GM12878 (cell line): ENCODE measurements around the gene KCNQ1. TPM values are rescaled to one million over a fixed set of nuclear protein-coding genes. Genes with fewer than 3 reads are reported as not detected.

ENCODE experiments used
- ATAC-seq: fragments of 200-7000 bp; cut with Tn5 transposase; 3 replicates; pipeline ENCODE4 v1.9.1; 2020; ENCODE audit warnings: mild to moderate bottlenecking, moderate library complexity
- BruUV-seq: library from RNA; stranded (reverse); fragments of 400-500 nt; replicated peaks from 2 replicates; lab custom pipeline; 2021; lab: Mats Ljungman, UMichigan
- CTCF ChIA-PET: fragments of 300-600 bp; sonication (Branson Sonifier 250); formaldehyde crosslinking; extraction: SDS; loops from one replicate; lab custom pipeline; 2021; ENCODE audit warnings: inconsistent platforms; lab: Yijun Ruan, JAX
- POLR2A ChIA-PET: fragments of 350-600 bp; formaldehyde crosslinking; extraction: SDS; loops from one replicate; lab custom pipeline; 2021; ENCODE audit warnings: inconsistent platforms; lab: Charles Lee
- RAD21 ChIA-PET: fragments of 300-600 bp; sonication (Branson Sonifier 250); formaldehyde crosslinking; loops from one replicate; lab custom pipeline; 2023; ENCODE audit warnings: antibody characterized with exemption; ENCODE audit not compliant: unreplicated experiment; lab: Charles Lee
- SMC1A ChIA-PET: fragments of 300-600 bp; sonication (Branson Sonifier 250); formaldehyde crosslinking; loops from one replicate; lab custom pipeline; 2023; ENCODE audit not compliant: unreplicated experiment, uncharacterized antibody; lab: Charles Lee
- DNase-seq: peaks from one replicate; pipeline ENCODE4 v3.0.0-alpha.2; 2011; ENCODE audit warnings: low read depth, low spot score
- FAIRE-seq: peaks from 3 replicates; lab custom pipeline; 2011; peaks lifted over from hg19 to GRCh38; lab: Jason Lieb, UNC
- H2AFZ ChIP-seq: 2 replicates; pipeline ENCODE4 v1.6.0; 2011; ENCODE audit warnings: low read depth, low read length, control low read depth; ENCODE audit not compliant: control insufficient read depth
- H3K27ac ChIP-seq: 2 replicates; pipeline ENCODE4 v1.5.1; 2011; ENCODE audit warnings: control low read depth; ENCODE audit not compliant: control insufficient read depth, insufficient read depth
- H3K27me3 ChIP-seq, 2 experiments: replicated peaks in 1 of 2; 2 replicates each; pipeline versions ENCODE4 v1.6.0 to v1.6.1; 2011; ENCODE audit warnings: low read length in 1 of 2; ENCODE audit not compliant: control insufficient read depth in 2 of 2, insufficient read depth in 2 of 2
- H3K36me3 ChIP-seq, 2 experiments: 2 replicates each; pipeline ENCODE4 v1.5.1; 2011; ENCODE audit warnings: low read length in 1 of 2; ENCODE audit not compliant: control insufficient read depth in 2 of 2, insufficient read depth in 2 of 2
- H3K4me1 ChIP-seq: 2 replicates; pipeline ENCODE4 v1.6.1; 2011; ENCODE audit warnings: mild to moderate bottlenecking, low read length, moderate library complexity, mixed read lengths; ENCODE audit not compliant: control insufficient read depth, insufficient read depth
- H3K4me2 ChIP-seq: 2 replicates; pipeline ENCODE4 v1.6.0; 2011; ENCODE audit warnings: control low read depth; ENCODE audit not compliant: control insufficient read depth, insufficient read depth
- H3K4me3 ChIP-seq: fragments of 200-600 bp; sonication (generic); 2 replicates; pipeline ENCODE4 v1.5.1; 2016
- H3K79me2 ChIP-seq: 2 replicates; pipeline ENCODE4 v1.6.0; 2011; ENCODE audit warnings: low read length; ENCODE audit not compliant: control insufficient read depth, insufficient read depth
- H3K9ac ChIP-seq: 2 replicates; pipeline ENCODE4 v1.8.0; 2011; ENCODE audit warnings: low read length, control low read depth, mixed read lengths; ENCODE audit not compliant: control insufficient read depth, insufficient read depth
- H3K9me3 ChIP-seq: replicated peaks from 3 replicates; pipeline ENCODE4 v1.5.1; 2011; ENCODE audit warnings: mild to moderate bottlenecking, low read length; ENCODE audit not compliant: control insufficient read depth, insufficient read depth
- H4K20me1 ChIP-seq: 2 replicates; pipeline ENCODE4 v1.6.0; 2011; ENCODE audit not compliant: control insufficient read depth, insufficient read depth
- ASH2L ChIP-seq: fragments of 300-600, 200-600 bp; sonication (generic); IDR thresholded peaks from 2 replicates; pipeline ENCODE4 v1.6.1; 2017; ENCODE audit warnings: low read depth, mild to moderate bottlenecking, borderline replicate concordance
- ATF2 ChIP-seq: IDR thresholded peaks from 2 replicates; pipeline ENCODE4 v1.6.1; 2012; ENCODE audit warnings: low read length, inconsistent platforms
- CREM ChIP-seq: IDR thresholded peaks from 2 replicates; pipeline ENCODE4 v1.6.1; 2014; ENCODE audit warnings: antibody characterized with exemption, low read depth
- E4F1 ChIP-seq: fragments of 450-650 bp; IDR thresholded peaks from 2 replicates; pipeline ENCODE4 v1.6.1; 2018; ENCODE audit warnings: borderline replicate concordance, mild to moderate bottlenecking; ENCODE audit not compliant: partially characterized antibody
- FOXK2 ChIP-seq: fragments of 450-650 bp; IDR thresholded peaks from 2 replicates; pipeline ENCODE4 v1.6.1; 2017; ENCODE audit warnings: mild to moderate bottlenecking, moderate library complexity
- KDM1A ChIP-seq: fragments of 200-600 bp; sonication (generic); IDR thresholded peaks from 2 replicates; pipeline ENCODE4 v1.6.1; 2016; ENCODE audit warnings: borderline replicate concordance
- KLF5 ChIP-seq: fragments of 450-650 bp; IDR thresholded peaks from 2 replicates; pipeline ENCODE4 v1.6.1; 2014; ENCODE audit warnings: mild to moderate bottlenecking; ENCODE audit not compliant: partially characterized antibody
- NBN ChIP-seq: fragments of 450-650 bp; IDR thresholded peaks from 2 replicates; pipeline ENCODE4 v1.6.1; 2016
- NFYA ChIP-seq: IDR thresholded peaks from 2 replicates; pipeline ENCODE4 v1.6.1; 2011; ENCODE audit warnings: low read depth, mild to moderate bottlenecking, low read length, improper control_type of control experiment, borderline replicate concordance
- PBX3 ChIP-seq: IDR thresholded peaks from 2 replicates; pipeline ENCODE4 v1.6.1; 2011; ENCODE audit warnings: mild to moderate bottlenecking, low read depth, low read length, moderate library complexity; ENCODE audit not compliant: insufficient replicate concordance
- POLR2AphosphoS2 ChIP-seq: IDR thresholded peaks from 2 replicates; pipeline ENCODE4 v1.6.1; 2011; ENCODE audit warnings: low read depth, mild to moderate bottlenecking, low read length, improper control_type of control experiment, moderate library complexity
- RAD21 ChIP-seq: IDR thresholded peaks from 2 replicates; pipeline ENCODE4 v1.6.1; 2011; ENCODE audit warnings: mild to moderate bottlenecking, low read depth, low read length, moderate library complexity; ENCODE audit not compliant: insufficient read depth
- RAD51 ChIP-seq: fragments of 450-650 bp; IDR thresholded peaks from 2 replicates; pipeline ENCODE4 v1.6.1; 2016; ENCODE audit warnings: moderate library complexity, mild to moderate bottlenecking, inconsistent platforms
- RB1 ChIP-seq: fragments of 450-650 bp; formaldehyde crosslinking; IDR thresholded peaks from 2 replicates; pipeline ENCODE4 v1.6.1; 2017; ENCODE audit warnings: mild to moderate bottlenecking, borderline replicate concordance
- TARDBP ChIP-seq: IDR thresholded peaks from 2 replicates; pipeline ENCODE4 v1.6.1; 2016; ENCODE audit warnings: borderline replicate concordance
- WRNIP1 ChIP-seq: IDR thresholded peaks from 2 replicates; pipeline ENCODE4 v1.6.1; 2011; ENCODE audit warnings: low read depth, low read length, improper control_type of control experiment, borderline replicate concordance
- ZNF384 ChIP-seq: IDR thresholded peaks from 2 replicates; pipeline ENCODE4 v1.6.1; 2012; ENCODE audit warnings: low read depth, mild to moderate bottlenecking, low read length, improper control_type of control experiment, borderline replicate concordance
- WGBS: methylation state at CpG from one replicate; pipeline ENCODE4 v1.1.6; 2016; ENCODE audit warnings: low lambda C conversion rate; ENCODE audit not compliant: insufficient replicate concordance, insufficient coverage; ENCODE audit errors: missing lambda C conversion rate; 5-methylcytosine and 5-hydroxymethylcytosine counted together
- in situ Hi-C: fragments of 300-500 bp; cut with MboI; formaldehyde crosslinking; loops from 9 replicates; pipeline ENCODE4 v1.14.3; 2018; ENCODE audit warnings: mixed read lengths
- intact Hi-C: fragments of 100-400 bp; cut with micrococcal nuclease; formaldehyde crosslinking; loops from one replicate; pipeline ENCODE4 v1.14.2; 2022; ENCODE audit not compliant: unreplicated experiment
- polyA plus RNA-seq, 11 experiments: library from polyadenylated mRNA; depleted of rRNA in 4 of 11; unstranded in 6 of 11; stranded (reverse) in 5 of 11; fragments of >200 nt; fragmentation: Nextera tagmentation in 4 of 11; fragmentation: Illumina TruSeq in 1 of 11; extraction: Ambion mirVana in 4 of 11; extraction: Trizol in 1 of 11; gene quantifications; 1 replicate in 1 of 11; 2 replicates in 10 of 11; pipeline versions ENCODE4 v1.2.1 to v1.2.3, GENCODE V29; 2011 to 2016; ENCODE audit warnings: inconsistent platforms in 2 of 11, missing spikeins in 2 of 11, low read depth in 1 of 11
- total RNA-seq, 4 experiments: library from RNA; depleted of rRNA in 3 of 4; stranded (reverse); fragments of >200 nt in 3 of 4; fragmentation: Illumina TruSeq in 1 of 4; extraction: Trizol in 1 of 4; gene quantifications; 2 replicates each; pipeline versions ENCODE4 v1.2.1 to v1.2.3, GENCODE V29; 2013 to 2021

Gene KCNQ1
- total and polyA plus RNA-seq, 10 of the 15 experiments (the other 5 are each of a cell fraction or from before 2014, with no cell fraction given), result 0.03 to 0.15 (median 0.12) TPM; not detected in 7

GRCh38 chr11:2575591-2576051 is 130.8 kb downstream of the KCNQ1 start:
- H3K4me1 ChIP-seq, result no peaks in the 10 kb centered on the region
- ChIA-PET RAD21 (no interaction called here), CTCF (no interaction called here), SMC1A (no interaction called here), POLR2A (no interaction called here)
- in situ Hi-C loops (no loop called here), intact Hi-C loops (no loop called here)
- FAIRE-seq (no peak), ATAC-seq (no peak), DNase-seq (no peak)
- H4K20me1 ChIP-seq, result no peaks in the 10 kb centered on the region
- H3K27ac ChIP-seq, result no peak overlapping the region
- H3K4me3 ChIP-seq, result no peak overlapping the region
- WGBS, result 77% methylated on average over 17 of the region's 17 CpGs
- no peaks in the 10 kb centered on the region for H3K79me2 ChIP-seq
- no peaks in the 10 kb centered on the region for H3K27me3 ChIP-seq
- H3K4me2 ChIP-seq, result no peak overlapping the region
- H3K9ac ChIP-seq, result no peak overlapping the region
- no peak for TF ChIP-seq CREM
- TF ChIP-seq TARDBP, result no peak
- no peak for TF ChIP-seq E4F1
- no peak for TF ChIP-seq RB1
- TF ChIP-seq FOXK2, result no peak
- no peak for TF ChIP-seq RAD51
- TF ChIP-seq ATF2, result no peak
- TF ChIP-seq RAD21, result no peak
- TF ChIP-seq WRNIP1, result no peak
- no peak for TF ChIP-seq KDM1A
- no peak for TF ChIP-seq NBN
- TF ChIP-seq PBX3, result no peak
- no peak for TF ChIP-seq ZNF384
- no peak for TF ChIP-seq ASH2L
- no peak for TF ChIP-seq KLF5
- TF ChIP-seq POLR2AphosphoS2, result no peak
- no peak for TF ChIP-seq NFYA
- H2AFZ ChIP-seq, result no peak overlapping the region
- no peaks in the 10 kb centered on the region for H3K9me3 ChIP-seq
- H3K36me3 ChIP-seq, result no peaks in the 10 kb centered on the region
- no TSS peak for BruUV-seq
